T1000 (cell line): ENCODE measurements around the gene GARNL3.
A peak's percentile ranks its signal among the peaks of the same experiment; 100 is the strongest.

Source experiments
- DNase-seq: peaks from one replicate; lab custom pipeline; 2025; ENCODE audit warnings: mixed read lengths; lab: John Stamatoyannopoulos, UW

GARNL3 gene

DNA sequence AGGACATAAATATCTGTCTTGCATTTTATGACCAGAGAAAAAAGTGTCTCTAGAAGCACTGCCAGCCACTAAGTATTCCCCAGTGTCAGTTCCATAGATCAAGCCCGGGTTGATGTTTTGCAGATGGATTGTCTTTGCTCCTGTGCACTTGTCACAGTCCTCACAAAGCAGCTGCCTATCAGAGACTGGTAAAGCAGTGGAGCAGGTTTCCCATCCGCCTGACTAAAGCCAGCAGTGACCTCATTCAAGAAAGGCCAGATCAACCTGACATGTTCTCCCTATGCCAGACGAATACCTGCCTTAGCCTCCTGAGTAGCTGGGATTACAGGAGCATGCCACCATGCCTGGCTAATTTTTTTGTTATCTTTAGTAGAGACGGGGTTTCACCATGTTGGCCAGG, 26.8 kb upstream of the GARNL3 start:
- DNase-seq = no peak

DNA sequence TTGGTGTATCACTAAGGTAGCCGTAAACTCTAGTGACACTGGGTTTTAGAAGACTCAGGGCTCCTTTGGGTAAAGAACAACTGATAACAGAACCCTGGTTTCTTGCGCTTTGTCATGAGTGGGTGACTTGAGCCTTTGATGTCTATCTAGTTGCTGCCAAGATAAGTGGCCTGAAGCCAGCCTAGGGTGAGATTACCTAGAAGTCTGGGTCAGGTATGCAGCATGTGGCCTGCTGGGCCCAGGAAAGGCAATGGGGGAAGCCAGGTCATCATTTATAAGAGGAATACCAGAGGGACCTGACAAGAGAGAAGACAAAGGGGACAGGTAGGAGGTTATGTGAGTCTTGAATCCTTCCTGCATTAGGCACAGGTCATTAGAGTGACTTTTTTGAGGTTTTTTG, 23.2 kb upstream of the GARNL3 start:
- DNase-seq = no peak

DNA sequence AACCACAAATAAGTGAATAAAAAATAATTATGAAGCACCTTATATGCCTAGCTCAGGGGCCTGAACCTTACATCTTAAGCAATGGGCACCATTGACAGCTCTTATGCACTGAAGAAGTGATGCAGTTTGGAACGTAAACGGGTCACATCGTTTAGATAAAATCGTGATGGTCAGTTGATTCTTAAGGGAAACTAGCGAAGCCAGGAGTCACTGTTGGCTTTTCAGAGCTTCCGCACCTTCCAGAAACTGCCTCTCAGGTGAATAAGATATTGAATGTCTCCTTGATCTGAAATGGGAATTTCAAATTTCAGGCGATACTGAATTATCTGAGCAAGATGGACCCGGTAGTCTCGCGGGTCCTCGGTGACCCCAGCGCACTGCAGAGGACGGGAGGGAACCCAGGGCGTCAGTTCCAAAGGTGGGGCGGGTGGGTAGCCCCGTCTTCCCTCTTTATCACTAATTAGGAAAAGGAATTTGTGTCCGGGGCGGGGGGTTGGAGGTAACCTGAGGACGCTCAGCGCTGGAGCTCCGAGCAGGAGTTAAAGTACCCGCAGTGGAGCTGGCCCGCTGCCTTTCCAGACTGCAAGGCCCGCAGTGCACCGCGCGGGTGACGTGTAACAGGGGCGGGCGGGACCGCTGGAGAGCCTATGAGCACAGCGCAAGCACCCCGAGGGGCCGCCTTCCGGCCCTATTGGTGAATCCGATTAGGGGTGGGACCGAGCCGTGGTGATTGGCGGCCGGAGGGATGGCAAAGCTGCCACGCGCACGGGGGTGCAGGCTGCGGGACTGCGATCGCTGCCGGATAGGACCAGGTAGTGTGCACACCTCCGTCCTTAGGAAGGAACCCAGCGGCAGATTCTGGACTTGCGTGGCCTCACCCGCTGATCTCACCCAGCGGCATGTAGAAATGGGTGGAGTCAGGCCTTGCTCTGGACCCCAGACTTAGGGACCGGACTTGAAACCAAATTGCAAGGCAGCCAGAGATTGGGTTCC, 19.7 kb upstream of the GARNL3 start:
- DNase-seq = peak; percentile 88

DNA sequence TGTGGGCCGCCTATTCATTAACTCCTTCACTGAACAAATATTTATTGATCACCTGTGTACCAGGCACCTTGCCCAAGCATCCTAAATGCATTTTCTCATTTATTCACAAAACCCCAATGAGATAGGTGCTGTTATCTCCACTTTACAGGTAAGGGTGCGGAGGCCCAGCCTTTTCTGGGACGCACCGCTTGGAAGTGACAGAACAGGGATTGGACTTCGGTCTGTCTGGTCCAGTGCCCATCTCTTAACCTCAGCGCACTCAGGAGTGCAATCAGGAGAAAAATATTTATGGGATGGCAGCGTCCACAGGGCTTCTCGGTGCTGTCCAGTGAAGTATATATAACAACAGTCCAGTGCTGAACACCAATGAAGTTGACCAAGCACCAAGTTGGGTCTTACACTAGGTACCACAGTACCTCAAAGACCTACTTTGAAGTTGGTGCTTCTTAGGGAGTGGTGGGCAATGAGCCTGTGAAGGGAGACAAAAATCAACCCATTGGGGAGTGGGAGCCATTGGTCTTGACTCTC, 18.9 kb upstream of the GARNL3 start:
- DNase-seq = no peak

DNA sequence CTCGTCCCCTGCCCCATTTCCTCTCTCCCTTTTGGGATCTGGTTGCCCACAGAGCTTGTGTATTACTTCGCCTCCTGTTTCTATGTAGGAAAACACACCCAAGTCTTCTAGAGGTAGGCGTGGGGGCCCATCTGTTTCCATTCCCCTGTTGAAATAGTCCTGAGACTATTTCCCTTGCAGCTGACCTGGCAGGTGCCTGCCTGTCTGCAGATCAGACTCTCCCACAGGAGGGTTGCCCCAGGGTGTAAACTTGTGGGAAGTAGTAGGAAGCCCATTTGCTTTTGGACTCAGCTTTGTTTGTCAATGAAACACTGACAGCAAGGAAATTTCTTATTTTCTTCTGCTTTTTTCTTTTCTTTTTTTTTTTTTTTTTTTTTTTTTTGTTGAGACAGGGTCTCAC, 16.3 kb upstream of the GARNL3 start:
- DNase-seq = no peak

DNA sequence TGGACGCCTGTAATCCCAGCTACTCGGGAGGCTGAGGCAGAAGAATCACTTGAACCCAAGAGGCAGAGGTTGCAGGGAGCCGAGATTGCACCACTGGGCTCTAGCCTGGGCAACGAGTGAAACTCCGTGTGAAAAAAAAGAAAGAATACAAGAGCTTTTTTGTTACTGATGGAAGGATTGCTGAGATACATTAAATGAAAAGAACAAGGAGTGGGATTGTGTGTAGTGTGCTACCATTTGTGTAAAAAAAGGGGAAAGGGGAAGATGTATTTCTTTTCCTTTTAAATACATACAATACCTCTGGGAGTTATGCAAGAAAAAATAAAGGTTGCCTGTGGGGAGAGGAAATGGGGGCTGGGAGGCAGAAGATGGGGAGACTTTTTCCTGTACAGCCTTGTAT, 14.7 kb upstream of the GARNL3 start:
- no peak for DNase-seq

DNA sequence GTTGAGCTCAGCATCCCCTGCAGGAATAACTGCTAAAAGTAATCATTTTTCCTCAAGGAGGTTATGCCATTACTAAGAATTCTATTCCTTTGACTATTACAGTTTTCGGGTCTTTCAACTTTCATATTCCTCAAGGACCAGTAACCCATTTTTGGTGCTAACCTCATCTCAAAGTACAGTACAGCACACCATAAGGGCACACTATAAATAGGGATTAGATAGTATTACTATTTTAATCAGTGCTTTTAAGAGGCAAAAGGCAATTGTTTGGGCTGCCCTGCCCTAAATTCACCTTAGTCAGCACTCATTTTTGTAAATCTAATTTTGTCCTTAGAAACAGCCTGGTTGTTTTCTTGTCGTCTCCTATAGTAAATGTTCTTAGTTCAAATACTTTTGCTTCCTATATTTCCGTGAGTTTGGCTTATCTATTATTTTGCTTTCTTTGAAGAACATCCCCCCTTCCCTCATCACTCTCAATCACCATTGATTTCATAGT, 13.6 kb upstream of the GARNL3 start:
- DNase-seq = no peak

DNA sequence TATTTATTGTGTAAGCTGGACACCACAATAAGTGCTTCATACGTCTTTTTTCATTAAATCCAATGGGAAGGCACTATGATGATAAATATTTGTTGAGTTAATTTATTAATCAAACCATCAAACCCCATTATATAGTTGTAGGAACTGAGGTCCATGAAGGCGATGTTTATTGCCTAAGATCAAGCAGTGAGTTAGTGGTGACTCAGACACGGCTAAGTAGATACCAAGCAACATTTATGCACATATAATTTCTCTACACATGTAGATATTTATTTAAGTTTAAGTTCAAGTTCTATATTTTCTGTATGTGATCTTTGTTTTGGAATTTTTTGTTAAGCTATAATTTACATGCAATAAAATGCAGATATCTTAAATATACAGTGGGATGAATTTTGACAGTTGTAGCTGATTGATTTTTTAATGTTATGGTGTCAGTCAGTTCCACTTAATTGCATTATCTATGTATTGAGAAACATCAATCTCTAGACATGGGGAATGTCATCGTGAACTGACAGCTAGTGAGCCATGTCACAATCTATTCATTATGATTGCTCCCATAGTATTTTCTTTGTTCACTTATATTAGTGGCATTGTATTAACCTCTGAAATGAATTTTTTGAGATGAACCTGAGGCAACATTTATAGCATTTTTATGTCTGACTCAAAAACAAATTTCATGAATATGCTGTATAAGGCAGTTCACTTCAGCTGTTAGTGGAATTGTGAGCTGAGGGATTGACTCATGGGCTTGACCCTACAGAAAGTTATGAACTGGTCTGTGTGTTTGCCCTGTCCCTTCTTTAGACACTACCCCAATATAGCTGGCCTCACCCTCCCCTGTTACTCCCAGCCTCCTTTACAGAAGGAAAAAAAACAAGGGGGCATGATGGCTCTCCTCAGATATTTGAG, 11.9 kb upstream of the GARNL3 start:
- no peak for DNase-seq

DNA sequence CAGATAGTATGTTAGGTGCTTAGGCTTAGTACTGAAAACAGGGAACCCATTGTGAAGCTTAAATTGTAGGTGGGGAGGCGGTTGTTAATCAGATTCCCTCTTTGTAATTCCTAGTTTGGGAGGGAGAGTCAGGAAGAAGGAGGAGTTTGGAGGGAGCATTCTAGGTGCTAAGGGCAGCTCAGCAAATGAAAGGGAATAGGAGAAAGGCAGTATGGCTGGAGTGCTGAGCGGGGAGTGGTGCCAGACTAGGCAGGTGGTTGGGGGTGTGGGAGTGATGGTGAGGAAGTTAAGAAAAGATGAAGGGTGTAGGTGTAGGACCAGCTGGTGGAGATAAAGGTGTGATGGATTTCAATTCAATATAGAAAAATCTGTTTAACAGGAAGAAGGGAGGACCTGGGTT, 11.1 kb upstream of the GARNL3 start:
- DNase-seq = no peak

DNA sequence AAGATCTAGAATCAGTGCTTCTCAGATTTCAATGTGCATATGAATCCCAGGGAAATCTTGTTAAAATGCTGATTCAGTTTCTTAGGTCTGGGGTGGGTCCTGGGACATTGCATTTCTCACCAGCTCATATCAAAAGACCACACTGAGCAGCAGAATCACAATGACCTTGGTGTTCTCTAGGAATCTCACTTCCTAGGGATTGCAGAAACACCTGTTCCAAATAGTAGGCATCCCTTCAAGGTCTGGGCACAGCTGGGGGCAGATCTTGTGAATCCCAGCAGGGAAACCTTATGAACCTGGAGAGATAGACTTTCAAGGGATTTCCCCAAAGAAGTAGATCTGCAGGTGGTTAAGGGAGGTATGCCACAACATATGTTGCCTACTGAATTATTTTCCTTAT, 8.9 kb upstream of the GARNL3 start:
- DNase-seq = no peak

DNA sequence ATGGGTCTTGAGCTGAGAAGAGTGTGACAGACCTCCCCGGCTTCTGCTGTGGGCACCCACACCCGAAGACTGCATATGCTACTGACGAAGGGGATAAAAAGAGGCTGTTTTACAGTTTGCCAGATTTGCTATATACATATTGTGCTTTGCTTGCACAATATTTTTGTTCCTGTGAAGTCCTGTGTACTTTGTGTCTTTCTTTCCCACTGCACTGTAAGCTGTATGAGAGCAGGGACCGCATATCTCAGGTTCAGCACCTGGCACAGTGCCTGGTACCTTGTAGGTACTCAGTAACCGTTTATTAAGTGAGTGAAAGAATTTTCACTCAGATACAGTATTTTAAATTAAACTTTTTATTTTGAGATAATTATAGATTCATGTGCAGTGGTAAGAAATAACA, 8.2 kb upstream of the GARNL3 start:
- no peak for DNase-seq

DNA sequence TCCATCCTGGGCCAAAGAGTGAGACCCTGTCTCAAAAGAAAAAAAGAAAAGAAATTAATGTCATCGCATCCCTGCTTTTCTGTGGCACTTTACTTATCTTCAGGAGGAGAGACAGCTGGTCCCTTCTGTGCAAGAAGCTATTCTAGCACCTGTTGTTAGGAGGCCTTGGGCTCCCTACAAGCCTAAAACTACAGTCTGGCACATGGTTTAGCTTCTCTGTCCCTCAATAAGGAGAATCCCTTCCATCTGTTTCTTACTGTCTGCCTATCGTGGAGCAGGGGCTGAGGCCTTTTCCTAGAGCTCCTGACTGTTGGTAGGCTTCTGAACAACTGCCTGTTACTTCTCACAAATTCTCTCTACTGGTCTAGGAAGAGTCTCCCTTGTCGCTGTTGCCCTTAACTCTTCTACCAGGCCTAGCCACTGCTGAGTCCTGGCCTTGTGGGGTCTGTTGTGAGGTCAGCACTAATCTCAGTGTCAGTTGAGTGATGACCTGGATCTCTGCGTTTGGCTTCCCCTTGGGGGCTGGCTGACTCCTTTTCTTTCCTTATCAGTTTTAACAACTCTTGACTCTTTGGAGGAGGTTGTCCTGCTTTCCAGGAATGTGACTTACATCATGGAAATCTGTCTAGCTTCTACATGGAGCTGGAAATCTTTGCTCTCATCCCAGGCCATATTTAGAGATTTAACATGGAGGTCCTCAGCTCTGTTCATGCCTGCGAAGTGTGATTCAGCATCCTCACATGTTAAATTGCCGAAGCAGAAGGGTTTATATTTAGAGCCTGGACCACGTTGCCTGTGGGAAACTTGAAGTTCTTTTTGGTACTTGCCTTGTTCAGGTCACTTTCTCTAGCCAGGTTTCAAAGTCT, 5.7 kb upstream of the GARNL3 start:
- DNase-seq = no peak

DNA sequence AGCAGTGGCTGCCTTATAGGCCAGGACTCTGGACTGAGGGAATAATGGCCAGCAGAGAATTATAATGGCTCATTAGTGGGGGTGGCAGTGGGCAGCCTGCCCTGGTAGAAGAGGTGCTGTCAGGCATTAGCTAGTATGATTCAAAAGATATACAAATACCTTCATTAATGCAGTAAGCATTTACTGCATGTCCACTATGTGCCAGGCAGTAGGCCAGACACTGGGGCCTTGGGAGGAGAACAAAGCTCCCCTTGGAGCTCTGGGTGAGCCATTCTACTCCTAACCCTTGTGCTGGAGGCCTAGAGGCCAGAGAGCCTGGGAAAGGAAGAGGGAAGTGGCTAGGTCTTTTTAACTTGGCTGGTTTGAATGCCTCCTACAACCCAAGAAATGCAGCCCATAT, 2.0 kb upstream of the GARNL3 start:
- no peak for DNase-seq

DNA sequence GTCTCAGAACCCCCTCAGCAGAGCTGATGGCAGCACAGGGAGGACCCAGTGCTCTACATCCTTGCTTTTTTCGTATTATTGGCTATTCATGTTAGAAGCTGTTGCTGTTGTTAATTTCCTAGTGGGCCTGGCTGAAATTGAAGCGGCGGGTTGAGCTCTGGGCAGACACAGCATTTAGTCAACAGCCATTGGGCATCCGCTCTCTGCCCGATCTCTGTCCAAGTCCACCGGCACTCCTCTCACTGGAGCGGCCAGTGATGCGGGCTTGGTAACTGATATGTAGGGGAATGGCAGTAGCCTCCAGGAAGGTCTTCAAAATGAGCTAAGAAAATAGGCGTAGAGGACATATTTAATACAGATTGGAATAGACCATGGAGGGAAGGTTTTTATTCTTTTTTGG, 1.3 kb upstream of the GARNL3 start:
- DNase-seq = no peak

DNA sequence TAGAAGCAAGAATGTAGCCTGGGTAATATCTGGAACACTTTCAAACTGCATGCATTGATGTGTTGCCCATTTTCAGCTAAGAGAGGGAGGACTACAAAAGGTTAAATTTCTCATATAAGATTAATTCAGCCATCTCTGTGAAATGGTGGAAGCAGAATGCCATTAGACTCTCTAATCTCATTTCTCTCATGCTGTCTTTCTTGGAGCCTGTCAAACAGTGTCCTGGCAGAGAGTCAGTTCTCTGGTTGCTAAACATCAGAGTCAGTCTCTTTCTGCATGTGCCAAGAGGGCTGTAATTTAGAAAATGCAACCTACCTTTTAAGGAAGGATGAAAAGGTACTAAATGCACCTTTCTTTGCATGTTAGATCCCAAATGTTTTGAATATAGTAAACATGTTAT, 910 bp upstream of the GARNL3 start:
- no peak for DNase-seq

DNA sequence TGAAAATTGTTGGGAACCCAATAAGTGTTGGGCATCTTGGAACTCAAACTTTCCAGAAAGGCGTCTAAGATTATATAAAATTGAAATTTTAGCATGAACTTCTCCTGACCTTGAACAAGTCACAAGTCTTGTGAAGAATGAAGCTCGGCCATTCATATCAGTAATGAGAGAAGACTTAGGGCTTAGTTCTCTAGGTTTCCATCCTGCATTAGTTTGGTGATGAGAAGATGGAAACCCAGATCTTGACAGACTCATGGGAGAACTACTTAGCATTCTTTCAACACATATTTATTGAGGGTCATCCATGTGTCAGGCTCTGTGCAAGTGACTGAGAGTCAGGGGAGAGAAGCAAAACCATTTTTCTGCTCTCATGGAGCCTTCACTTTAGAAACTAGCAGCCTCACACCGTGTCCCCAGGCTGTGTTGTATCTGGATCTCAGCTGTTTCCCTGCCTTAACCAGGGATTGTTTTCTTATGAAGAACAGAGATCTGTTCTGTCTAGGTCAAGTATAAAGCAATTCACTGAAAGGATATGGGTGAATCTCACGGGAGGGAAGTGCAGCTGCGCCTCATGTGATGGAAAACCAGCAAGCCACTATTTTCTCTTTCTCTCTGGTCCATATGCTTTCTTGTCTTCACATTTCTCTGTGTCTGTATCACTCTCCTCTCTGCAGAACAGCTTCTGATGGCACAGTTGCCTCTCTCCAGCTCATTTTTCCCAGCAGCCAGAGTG, 3.4 kb downstream of the GARNL3 start:
- no peak for DNase-seq

DNA sequence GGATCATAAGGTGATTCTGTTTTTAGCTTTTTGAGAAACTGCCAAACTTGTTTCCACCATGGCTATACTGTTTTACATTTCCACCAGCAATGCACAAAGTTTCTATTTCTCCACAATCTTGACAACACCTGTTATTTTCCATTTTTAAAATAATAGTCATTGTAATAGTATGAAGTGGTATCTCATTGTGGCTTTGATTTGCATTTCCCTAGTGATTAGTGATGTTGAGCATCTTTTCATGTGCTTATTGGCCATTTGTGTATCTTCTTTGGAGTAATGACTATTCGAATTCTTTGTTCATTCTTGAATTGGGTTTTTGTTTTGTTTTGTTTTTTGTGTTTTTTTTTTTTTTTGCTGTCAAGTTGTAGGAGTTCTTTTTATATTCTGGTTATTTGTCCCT, 4.9 kb downstream of the GARNL3 start:
- no peak for DNase-seq

DNA sequence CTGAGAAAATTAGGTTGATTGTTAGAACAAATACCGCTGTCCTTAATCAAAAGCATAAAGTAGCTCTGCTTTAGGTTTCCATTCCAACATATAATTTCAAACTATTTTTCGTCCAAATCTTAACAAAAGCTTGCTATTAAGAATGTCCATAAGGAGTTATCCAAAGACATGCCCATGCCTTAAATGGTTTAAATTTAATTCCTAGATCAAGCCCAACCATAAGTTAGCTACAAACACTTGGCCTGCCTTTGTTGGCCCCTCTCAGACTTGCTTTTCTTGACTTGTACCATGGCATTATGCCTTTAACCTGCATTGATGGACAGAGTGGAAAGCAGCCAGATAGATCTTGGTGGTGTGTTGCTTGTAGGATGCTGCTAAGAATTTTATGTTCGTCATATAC, 8.8 kb downstream of the GARNL3 start:
- no peak for DNase-seq

DNA sequence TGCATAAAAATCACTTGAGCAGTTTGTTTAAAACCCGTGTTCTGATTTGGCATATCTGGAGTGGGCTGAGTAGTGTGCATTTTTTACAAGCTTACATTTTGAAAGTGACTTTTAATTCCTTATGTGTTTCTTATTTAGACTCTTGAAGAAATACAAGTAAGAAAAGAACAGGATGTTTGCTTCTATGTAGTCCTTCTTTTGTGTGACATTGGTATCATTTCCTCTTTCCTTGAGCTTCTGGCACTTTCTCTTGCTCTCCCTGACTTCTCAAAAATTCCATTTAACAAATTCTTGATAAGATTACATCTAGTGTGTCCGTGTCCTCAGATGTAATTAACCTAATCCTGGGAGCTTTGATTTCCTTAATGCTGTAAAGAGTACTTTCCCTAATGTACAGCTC, 12.5 kb downstream of the GARNL3 start:
- no peak for DNase-seq

DNA sequence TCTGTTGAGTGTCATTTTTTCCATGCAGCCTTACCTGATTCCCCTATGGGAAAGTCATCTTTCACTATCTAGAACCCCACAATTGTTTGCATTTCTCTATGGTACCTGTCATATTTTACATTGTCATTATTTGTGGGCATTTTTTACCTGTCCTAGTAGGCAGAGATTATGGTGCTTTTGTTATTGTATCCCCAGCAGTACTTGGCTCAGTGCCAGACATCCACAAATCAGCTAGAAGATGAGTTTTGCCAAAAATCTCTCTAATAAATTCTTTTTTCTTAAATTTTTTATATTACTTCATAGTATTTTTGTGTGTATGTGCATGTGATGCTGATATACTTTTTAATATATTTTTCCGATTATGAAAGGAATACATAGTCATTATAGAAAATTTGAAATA, 13.2 kb downstream of the GARNL3 start:
- no peak for DNase-seq

DNA sequence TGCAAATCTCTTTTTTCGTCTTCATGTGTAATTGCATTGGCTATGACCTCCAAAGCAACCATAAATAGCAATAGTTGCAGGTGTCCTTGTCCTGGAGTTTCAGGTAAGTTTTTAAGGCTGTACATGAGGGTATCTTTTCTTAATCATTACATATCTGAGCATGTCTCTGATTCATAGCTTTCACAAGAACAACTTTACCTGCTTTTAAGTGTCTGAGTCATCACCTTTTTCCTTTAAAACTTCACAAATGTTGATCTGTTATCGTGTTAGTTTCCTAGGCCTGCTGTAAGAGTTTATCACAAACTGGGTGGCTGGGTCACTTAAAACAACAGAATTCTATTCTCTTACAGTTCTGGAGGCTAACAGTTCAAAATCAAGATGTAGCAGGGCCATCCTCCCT, 13.8 kb downstream of the GARNL3 start:
- no peak for DNase-seq
